Pancreas (tissue), 10 donors: ENCODE data around the gene WBP1. TPM values are rescaled to one million over a fixed set of nuclear protein-coding genes. Genes with fewer than 3 reads are reported as not detected.

Experiments
- ATAC-seq, 4 donors: fragments of 200-7000 bp; cut with Tn5 transposase; one replicate each; pipeline versions ENCODE4 v1.8.0 to v1.9.1; 2020; ENCODE audit warnings: mild to moderate bottlenecking in 4 of 4, moderate library complexity in 4 of 4
- DNase-seq, 6 donors: peaks; one replicate each; pipeline ENCODE4 v3.0.0-alpha.2; 2020
- FAIRE-seq: peaks from 2 replicates; lab custom pipeline; 2012; peaks lifted over from hg19 to GRCh38; lab: Jason Lieb, UNC
- H3K27ac ChIP-seq, 4 donors: fragments of 200-600 bp; sonication (generic); 1 replicate in 3 of 4; 2 replicates in 1 of 4; pipeline versions ENCODE4 v1.5.0 to v1.8.0; 2020
- H3K27me3 ChIP-seq, 4 donors: fragments of 200-600 bp; one replicate each; pipeline ENCODE4 v1.8.0; 2021
- H3K36me3 ChIP-seq, 3 donors: fragments of 200-600 bp; sonication (generic) in 1 of 3; one replicate each; pipeline versions ENCODE4 v1.5.0 to v1.8.0; 2020 to 2021
- H3K4me1 ChIP-seq, 3 donors: fragments of 200-600 bp; one replicate each; pipeline ENCODE4 v1.8.0; 2021
- H3K4me3 ChIP-seq, 4 donors: fragments of 200-600 bp; sonication (generic) in 2 of 4; one replicate each; pipeline versions ENCODE4 v1.5.0 to v1.8.0; 2020 to 2021
- H3K9me3 ChIP-seq, 4 donors: fragments of 200-600 bp; one replicate each; pipeline ENCODE4 v1.8.0; 2021
- CTCF ChIP-seq, 4 donors: fragments of 200-600 bp; sonication (generic) in 3 of 4; IDR thresholded peaks; one replicate each; pipeline versions ENCODE4 v1.5.0 to v1.8.0; 2021; ENCODE audit warnings: antibody characterized with exemption in 4 of 4
- WGBS, 2 donors: extraction: QIAGEN DNeasy Blood & Tissue Kit; methylation state at CpG; one replicate each; pipeline ENCODE4 v1.1.7; 2013; 5-methylcytosine and 5-hydroxymethylcytosine counted together
- intact Hi-C, 3 donors: fragments of 100-400 bp; cut with DNase I; formaldehyde crosslinking; loops; one replicate each; pipeline versions ENCODE4 v1.11.1 to v1.14.2; 2022
- polyA plus RNA-seq, 2 donors: library from polyadenylated mRNA; stranded (reverse); fragments of 200-250 nt; gene quantifications; one replicate each; pipeline ENCODE4 v1.2.3, GENCODE V29; 2013
- total RNA-seq, 6 donors: library from RNA; stranded (reverse); fragmentation: NEBNext Ultra II Directional in 4 of 6; extraction: Animal tissue kit (Norgen Biotek cat#: 25700) in 4 of 6; gene quantifications; one replicate each; pipeline versions ENCODE4 v1.2.1 to v1.2.4, GENCODE V29; 2021 to 2023
- donor health status: healthy with polysubstance abuse.
- donor health status: DM: no; HTN: no; CAD: no; lungs with moderate emphysema.
- donor health status: DM: no; HTN: no; CAD: no.
- donor health status: control.
- donor health status: control.
- donor health status: Bipolar disorder and iron deficiency.
- donor health status: DM: yes; HTN: yes; CAD: no.
- donor health status: DM: no; HTN: no; CAD: no.
- donor health status: DM: no; HTN: no; CAD: no.
- donor health status: DM: yes; HTN: yes; CAD: no.

The WBP1 gene
- total and polyA plus RNA-seq, 8 donors = 29.1 to 149 (median 44.7) TPM

GRCh38 chr2:74424139-74424992 is 33.9 kb upstream of the WBP1 start:
- ATAC-seq (no peak), FAIRE-seq (no peak), DNase-seq (no peak)
- Histone ChIP-seq H3K9me3 (no peaks in the 10 kb centered on the region), H3K4me3 (no peak overlapping the region), H3K27ac (no peak overlapping the region), H3K36me3 (peaks cover 0 to 29% (median 15%) of the 10 kb centered on the region in 3 donors), H3K4me1 (peaks cover 0 to 4% (median 0%) of the 10 kb centered on the region in 3 donors), H3K27me3 (no peaks in the 10 kb centered on the region)
- no peak for TF ChIP-seq CTCF (IDR thresholded peaks at IDR 0.05)
- 50 to 70% methylated on average over 5 of the region's 5 CpGs for WGBS, 2 donors
- intact Hi-C loops = no loop called here

- Histone ChIP-seq H3K9me3 (no peaks in the 10 kb centered on the region), H3K4me3 (no peak overlapping the region), H3K27me3 (no peaks in the 10 kb centered on the region), H3K36me3 (peaks cover 3 to 35% (median 19%) of the 10 kb centered on the region in 3 donors), H3K27ac (no peak overlapping the region), H3K4me1 (peaks cover 0 to 4% (median 0%) of the 10 kb centered on the region in 3 donors)
- no peak for DNase-seq
- ATAC-seq = no peak
- FAIRE-seq = no peak
- WGBS, 2 donors = 72 to 79% methylated on average over 5 of the region's 5 CpGs
- TF ChIP-seq CTCF (IDR thresholded peaks at IDR 0.05) = no peak
- intact Hi-C loops = no loop called here
These were observed 33.2 kb upstream of the WBP1 start for GRCh38 chr2:74424995-74425406.

DNA sequence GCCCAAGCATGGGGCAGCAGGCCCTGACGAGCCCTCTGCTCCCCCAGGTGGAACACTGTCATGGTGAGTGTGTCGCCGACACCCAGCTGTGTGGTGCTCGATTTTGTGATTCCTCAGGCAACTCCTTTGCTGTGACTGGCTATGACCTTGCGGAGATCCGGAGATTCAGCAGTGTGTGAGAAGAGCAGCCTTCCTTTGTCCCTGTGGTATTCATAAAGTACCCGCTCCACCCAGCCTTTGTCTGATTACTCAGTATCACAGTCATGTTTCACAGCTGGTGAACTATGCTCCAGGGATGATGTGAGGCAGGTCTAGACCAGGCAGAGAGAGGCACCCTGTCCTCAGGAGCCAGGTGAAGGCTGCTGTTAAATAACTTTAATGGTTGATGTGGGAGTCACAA is 32.7 kb upstream of the WBP1 start:
- Histone ChIP-seq H3K4me1 (peaks cover 0 to 3% (median 0%) of the 10 kb centered on the region in 3 donors), H3K36me3 (peaks cover 3 to 41% (median 19%) of the 10 kb centered on the region in 3 donors), H3K9me3 (no peaks in the 10 kb centered on the region), H3K27me3 (no peaks in the 10 kb centered on the region), H3K4me3 (no peak overlapping the region), H3K27ac (no peak overlapping the region)
- 83 to 87% methylated on average over 7 of the region's 7 CpGs for WGBS, 2 donors
- intact Hi-C loops = no loop called here
- FAIRE-seq (no peak), ATAC-seq (no peak), DNase-seq (no peak)
- no peak for TF ChIP-seq CTCF (IDR thresholded peaks at IDR 0.05)

DNA sequence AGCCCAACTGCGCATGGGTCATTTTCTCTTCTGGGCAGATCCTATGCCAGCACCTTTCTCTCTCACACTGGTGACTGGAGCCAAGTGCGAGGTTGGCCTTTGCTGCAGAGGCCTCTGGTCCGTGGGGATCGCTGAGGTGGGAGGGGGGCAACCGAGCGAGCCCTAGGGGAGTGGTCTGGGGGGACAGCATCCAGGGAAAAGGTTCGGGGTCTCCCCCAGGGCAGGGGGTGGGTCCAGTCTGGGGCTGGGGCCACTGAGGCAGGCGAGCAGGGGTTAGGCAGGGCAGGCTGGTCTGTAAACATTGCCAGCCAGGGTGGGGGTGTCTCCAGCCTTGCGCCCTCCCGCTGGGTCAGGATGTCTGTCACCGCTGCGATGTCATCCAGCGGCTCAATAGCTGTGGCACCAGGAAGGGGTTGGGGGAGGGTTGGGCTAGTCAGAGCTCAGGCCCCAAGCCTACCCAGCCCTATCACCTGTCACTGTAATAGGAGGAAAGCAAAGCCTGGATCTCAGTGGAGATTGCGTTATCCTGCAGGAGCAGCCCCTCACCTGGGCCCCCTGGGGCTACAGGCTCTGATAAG is 32.0 kb upstream of the WBP1 start:
- FAIRE-seq = no peak
- DNase-seq = peak in 2 of 6 donors; percentile 36 to 69
- Histone ChIP-seq H3K36me3 (peaks cover 3 to 48% (median 20%) of the 10 kb centered on the region in 3 donors), H3K27ac (no peak overlapping the region), H3K4me3 (no peak overlapping the region), H3K4me1 (no peaks in the 10 kb centered on the region), H3K9me3 (no peaks in the 10 kb centered on the region), H3K27me3 (no peaks in the 10 kb centered on the region)
- intact Hi-C loops = no loop called here
- no peak for ATAC-seq
- WGBS, 2 donors = 85 to 89% methylated on average over 12 to 14 of the region's 14 CpGs
- TF ChIP-seq CTCF (IDR thresholded peaks at IDR 0.05) = no peak
